ENCODE measurements around the gene GBP4.

The GBP4 gene

GRCh38 chr1:89147678-89148658, 50.8 kb downstream of the GBP4 start:
- H3K9me3 ChIP-seq (ENCODE audit: control insufficient read depth in 2 of 2, low read length in 2 of 2), result no peaks in the 10 kb centered on the region
- no peak overlapping the region for H3K4me3 ChIP-seq (ENCODE audit: low read length in 2 of 2)
- H3K27ac ChIP-seq (ENCODE audit: low read depth in 2 of 2, low read length in 2 of 2), result no peak overlapping the region
- no peak overlapping the region for H3K9ac ChIP-seq (ENCODE audit: low read depth in 1 of 2, low read length in 2 of 2)
- no peaks in the 10 kb centered on the region for H3K36me3 ChIP-seq (ENCODE audit: control insufficient read depth in 2 of 2, insufficient read depth in 2 of 2, low read length in 2 of 2)
- H3K27me3 ChIP-seq (ENCODE audit: control insufficient read depth in 2 of 2, insufficient read depth in 2 of 2, low read length in 2 of 2), result no peaks in the 10 kb centered on the region
- H3K4me1 ChIP-seq (ENCODE audit: control insufficient read depth in 2 of 2, insufficient read depth in 2 of 2, low read length in 2 of 2), result no peaks in the 10 kb centered on the region

GRCh38 chr1:89146721-89147120, 52.0 kb downstream of the GBP4 start:
- no peak overlapping the region for H3K4me3 ChIP-seq (ENCODE audit: low read length in 2 of 2)
- H3K36me3 ChIP-seq (ENCODE audit: control insufficient read depth in 2 of 2, insufficient read depth in 2 of 2, low read length in 2 of 2), result no peaks in the 10 kb centered on the region
- H3K4me1 ChIP-seq (ENCODE audit: control insufficient read depth in 2 of 2, insufficient read depth in 2 of 2, low read length in 2 of 2), result no peaks in the 10 kb centered on the region
- H3K9me3 ChIP-seq (ENCODE audit: control insufficient read depth in 2 of 2, low read length in 2 of 2), result no peaks in the 10 kb centered on the region
- no peak overlapping the region for H3K9ac ChIP-seq (ENCODE audit: low read depth in 1 of 2, low read length in 2 of 2)
- no peaks in the 10 kb centered on the region for H3K27me3 ChIP-seq (ENCODE audit: control insufficient read depth in 2 of 2, insufficient read depth in 2 of 2, low read length in 2 of 2)
- no peak overlapping the region for H3K27ac ChIP-seq (ENCODE audit: low read depth in 2 of 2, low read length in 2 of 2)

GRCh38 chr1:89143484-89143883, 55.3 kb downstream of the GBP4 start:
- Histone ChIP-seq H3K27me3 (ENCODE audit: control insufficient read depth in 2 of 2, insufficient read depth in 2 of 2, low read length in 2 of 2) (no peaks in the 10 kb centered on the region), H3K4me1 (ENCODE audit: control insufficient read depth in 2 of 2, insufficient read depth in 2 of 2, low read length in 2 of 2) (no peaks in the 10 kb centered on the region), H3K4me3 (ENCODE audit: low read length in 2 of 2) (no peak overlapping the region), H3K36me3 (ENCODE audit: control insufficient read depth in 2 of 2, insufficient read depth in 2 of 2, low read length in 2 of 2) (no peaks in the 10 kb centered on the region), H3K9me3 (ENCODE audit: control insufficient read depth in 2 of 2, low read length in 2 of 2) (no peaks in the 10 kb centered on the region), H3K9ac (ENCODE audit: low read depth in 1 of 2, low read length in 2 of 2) (no peak overlapping the region), H3K27ac (ENCODE audit: low read depth in 2 of 2, low read length in 2 of 2) (no peak overlapping the region)

- H3K4me3 ChIP-seq (ENCODE audit: low read length in 2 of 2), result no peak overlapping the region
- H3K9me3 ChIP-seq (ENCODE audit: control insufficient read depth in 2 of 2, low read length in 2 of 2), result no peaks in the 10 kb centered on the region
- no peaks in the 10 kb centered on the region for H3K36me3 ChIP-seq (ENCODE audit: control insufficient read depth in 2 of 2, insufficient read depth in 2 of 2, low read length in 2 of 2)
- no peaks in the 10 kb centered on the region for H3K4me1 ChIP-seq (ENCODE audit: control insufficient read depth in 2 of 2, insufficient read depth in 2 of 2, low read length in 2 of 2)
- H3K27ac ChIP-seq (ENCODE audit: low read depth in 2 of 2, low read length in 2 of 2), result no peak overlapping the region
- H3K27me3 ChIP-seq (ENCODE audit: control insufficient read depth in 2 of 2, insufficient read depth in 2 of 2, low read length in 2 of 2), result no peaks in the 10 kb centered on the region
- H3K9ac ChIP-seq (ENCODE audit: low read depth in 1 of 2, low read length in 2 of 2), result no peak overlapping the region
Measured at GRCh38 chr1:89142160-89142559, 56.6 kb downstream of the GBP4 start.

- Histone ChIP-seq H3K27ac (ENCODE audit: low read depth in 2 of 2, low read length in 2 of 2) (no peak overlapping the region), H3K27me3 (ENCODE audit: control insufficient read depth in 2 of 2, insufficient read depth in 2 of 2, low read length in 2 of 2) (no peaks in the 10 kb centered on the region), H3K4me1 (ENCODE audit: control insufficient read depth in 2 of 2, insufficient read depth in 2 of 2, low read length in 2 of 2) (peaks cover 5% of the 10 kb centered on the region in 2 donors), H3K9me3 (ENCODE audit: control insufficient read depth in 2 of 2, low read length in 2 of 2) (no peaks in the 10 kb centered on the region), H3K36me3 (ENCODE audit: control insufficient read depth in 2 of 2, insufficient read depth in 2 of 2, low read length in 2 of 2) (no peaks in the 10 kb centered on the region), H3K4me3 (ENCODE audit: low read length in 2 of 2) (no peak overlapping the region), H3K9ac (ENCODE audit: low read depth in 1 of 2, low read length in 2 of 2) (no peak overlapping the region)
Measured at GRCh38 chr1:89133747-89134146, 65.0 kb downstream of the GBP4 start.
